Esophagus (tissue), 2 donors: ENCODE measurements around the gene ECEL1. TPM values are rescaled to one million over a fixed set of nuclear protein-coding genes. Genes with fewer than 3 reads are reported as not detected.

Source experiments
- H3K27ac ChIP-seq, 2 donors: one replicate each; pipeline ENCODE4 v1.5.1; 2013; ENCODE audit warnings: low read depth in 2 of 2, mild to moderate bottlenecking in 2 of 2, inconsistent platforms in 1 of 2, low read length in 1 of 2, moderate library complexity in 1 of 2
- H3K27me3 ChIP-seq, 2 donors: one replicate each; pipeline ENCODE4 v1.6.1; 2013; ENCODE audit warnings: low read length in 2 of 2, control low read depth in 1 of 2, mild to moderate bottlenecking in 1 of 2; ENCODE audit not compliant: insufficient read depth in 2 of 2, control insufficient read depth in 1 of 2
- H3K36me3 ChIP-seq, 2 donors: one replicate each; pipeline ENCODE4 v1.6.1; 2013; ENCODE audit warnings: low read length in 1 of 2; ENCODE audit not compliant: control insufficient read depth in 2 of 2, insufficient read depth in 2 of 2
- H3K4me1 ChIP-seq, 2 donors: one replicate each; pipeline ENCODE4 v1.6.1; 2013; ENCODE audit warnings: low read length in 1 of 2; ENCODE audit not compliant: control insufficient read depth in 2 of 2, insufficient read depth in 2 of 2
- H3K4me3 ChIP-seq, 2 donors: one replicate each; pipeline ENCODE4 v1.5.1; 2013; ENCODE audit warnings: low read length in 2 of 2, mild to moderate bottlenecking in 2 of 2, low read depth in 1 of 2, moderate library complexity in 1 of 2
- H3K9me3 ChIP-seq, 2 donors: one replicate each; pipeline ENCODE4 v1.6.1; 2013; ENCODE audit warnings: mild to moderate bottlenecking in 2 of 2, low read depth in 1 of 2, low read length in 1 of 2, moderate library complexity in 1 of 2; ENCODE audit not compliant: control insufficient read depth in 2 of 2, insufficient read depth in 1 of 2
- WGBS, 2 donors: extraction: QIAGEN DNeasy Blood & Tissue Kit; methylation state at CpG; one replicate each; pipeline ENCODE4 v1.1.7; 2013; 5-methylcytosine and 5-hydroxymethylcytosine counted together
- polyA plus RNA-seq, 2 donors: library from polyadenylated mRNA; stranded (reverse); fragments of 200-250 nt; gene quantifications; one replicate each; pipeline ENCODE4 v1.2.3, GENCODE V29; 2013
- donor health status: healthy with polysubstance abuse.
- donor health status: Bipolar disorder and iron deficiency.

ECEL1 gene
- polyA plus RNA-seq, 2 donors = 0.31 TPM; not detected in 1

GRCh38 chr2:232529806-232530547, 42.3 kb upstream of the ECEL1 start:
- Histone ChIP-seq H3K27ac (no peak overlapping the region), H3K4me1 (no peaks in the 10 kb centered on the region), H3K4me3 (no peak overlapping the region), H3K27me3 (no peaks in the 10 kb centered on the region), H3K36me3 (no peaks in the 10 kb centered on the region), H3K9me3 (peaks cover 0 to under 1% of the 10 kb centered on the region in 2 donors)
- WGBS, 2 donors = 86 to 88% methylated on average over 17 of the region's 17 CpGs

- peaks cover 0 to 5% of the 10 kb centered on the region in 2 donors for H3K4me1 ChIP-seq
- no peak overlapping the region for H3K4me3 ChIP-seq
- peaks cover 0 to 8% of the 10 kb centered on the region in 2 donors for H3K27me3 ChIP-seq
- no peaks in the 10 kb centered on the region for H3K9me3 ChIP-seq
- H3K27ac ChIP-seq = no peak overlapping the region
- H3K36me3 ChIP-seq = no peaks in the 10 kb centered on the region
- 74 to 79% methylated on average over 11 of the region's 11 CpGs for WGBS, 2 donors
These were observed 41.3 kb upstream of the ECEL1 start for GRCh38 chr2:232528746-232529460.

- Histone ChIP-seq H3K36me3 (no peaks in the 10 kb centered on the region), H3K27me3 (peaks cover 0 to 11% of the 10 kb centered on the region in 2 donors), H3K27ac (no peak overlapping the region), H3K9me3 (no peaks in the 10 kb centered on the region), H3K4me1 (peaks cover 3 to 11% of the 10 kb centered on the region in 2 donors), H3K4me3 (no peak overlapping the region)
- 76 to 78% methylated on average over 6 of the region's 6 CpGs for WGBS, 2 donors
These were observed 40.4 kb upstream of the ECEL1 start for GRCh38 chr2:232527905-232528470.

GRCh38 chr2:232526372-232526941, 38.8 kb upstream of the ECEL1 start:
- WGBS, 2 donors = 66 to 74% methylated on average over 13 of the region's 13 CpGs

GRCh38 chr2:232525791-232526371, 38.2 kb upstream of the ECEL1 start, which contains the start of gene CHRND:
Gene CHRND (plus strand): TSS chr2:232526160. CDS start chr2:232526216, 56 bp downstream.
- Histone ChIP-seq H3K27me3 (peaks cover 0 to 24% of the 10 kb centered on the region in 2 donors), H3K27ac (no peak within 1 kb of the TSS), H3K9me3 (no peaks in the 10 kb centered on the region), H3K36me3 (no peaks in the 10 kb centered on the region), H3K4me3 (no peak within 1 kb of the TSS), H3K4me1 (peaks cover 3 to 11% of the 10 kb centered on the region in 2 donors)
- WGBS, 2 donors = 13 to 16% methylated on average over 11 to 18 of the region's 18 CpGs

More at GRCh38 chr2:232526372-232526941, 38.8 kb upstream of the ECEL1 start:
- Histone ChIP-seq H3K36me3 (no peaks in the 10 kb centered on the region), H3K9me3 (no peaks in the 10 kb centered on the region), H3K27me3 (peaks cover 0 to 19% of the 10 kb centered on the region in 2 donors), H3K4me1 (peaks cover 3 to 11% of the 10 kb centered on the region in 2 donors), H3K4me3 (no peak overlapping the region), H3K27ac (no peak overlapping the region)

GRCh38 chr2:232525199-232525598, 37.6 kb upstream of the ECEL1 start:
- H3K9me3 ChIP-seq = no peaks in the 10 kb centered on the region
- peaks cover 0 to 24% of the 10 kb centered on the region in 2 donors for H3K27me3 ChIP-seq
- WGBS, 2 donors = 85 to 87% methylated on average over 14 of the region's 14 CpGs
- H3K36me3 ChIP-seq = no peaks in the 10 kb centered on the region
- H3K4me1 ChIP-seq = peaks cover 3 to 11% of the 10 kb centered on the region in 2 donors
- no peak overlapping the region for H3K4me3 ChIP-seq
- H3K27ac ChIP-seq = no peak overlapping the region

GRCh38 chr2:232524771-232525170, 37.1 kb upstream of the ECEL1 start:
- H3K4me3 ChIP-seq = no peak overlapping the region
- H3K27ac ChIP-seq = no peak overlapping the region
- WGBS, 2 donors = 72 to 73% methylated on average over 6 of the region's 6 CpGs
- H3K9me3 ChIP-seq = no peaks in the 10 kb centered on the region
- H3K36me3 ChIP-seq = no peaks in the 10 kb centered on the region
- peaks cover 0 to 24% of the 10 kb centered on the region in 2 donors for H3K27me3 ChIP-seq
- peaks cover 3 to 11% of the 10 kb centered on the region in 2 donors for H3K4me1 ChIP-seq

- 1% methylated on average over 70 to 75 of the region's 75 CpGs for WGBS, 2 donors
- Histone ChIP-seq H3K9me3 (no peaks in the 10 kb centered on the region), H3K36me3 (no peaks in the 10 kb centered on the region), H3K4me1 (peaks cover 3 to 11% of the 10 kb centered on the region in 2 donors), H3K27ac (no peak overlapping the region), H3K27me3 (peaks cover 0 to 24% of the 10 kb centered on the region in 2 donors), H3K4me3 (peak overlapping the region; percentile 1 to 13)
These were observed 36.3 kb upstream of the ECEL1 start for GRCh38 chr2:232523682-232524597.
